KMS-11 (cell line): ENCODE measurements around the gene EPS8L1.

Experiments
- H2AFZ ChIP-seq: fragments of 200-600 bp; sonication (generic); 2 replicates; pipeline ENCODE4 v1.6.1; 2016; ENCODE audit warnings: antibody characterized with exemption, mixed run types, low read depth
- H3K27ac ChIP-seq: fragments of 200-600 bp; sonication (generic); 2 replicates; pipeline ENCODE4 v1.6.1; 2016; ENCODE audit warnings: mild to moderate bottlenecking, mixed run types
- H3K27me3 ChIP-seq: fragments of 200-600 bp; sonication (generic); 2 replicates; pipeline ENCODE4 v1.6.1; 2017; ENCODE audit warnings: mild to moderate bottlenecking, low read depth, mixed run types, moderate library complexity; ENCODE audit not compliant: insufficient read depth
- H3K36me3 ChIP-seq: fragments of 200-600 bp; sonication (generic); 2 replicates; pipeline ENCODE4 v1.6.1; 2017; ENCODE audit warnings: mild to moderate bottlenecking, mixed run types; ENCODE audit not compliant: insufficient read depth
- H3K4me1 ChIP-seq: fragments of 200-600 bp; sonication (generic); 2 replicates; pipeline ENCODE4 v1.6.1; 2016; ENCODE audit warnings: mild to moderate bottlenecking, low read depth, mixed run types; ENCODE audit not compliant: poor library complexity, severe bottlenecking
- H3K4me2 ChIP-seq: fragments of 200-600 bp; sonication (generic); 2 replicates; pipeline ENCODE4 v1.7.0; 2016; ENCODE audit warnings: mild to moderate bottlenecking, mixed run types
- H3K4me3 ChIP-seq: fragments of 200-600 bp; sonication (generic); IDR thresholded peaks from 2 replicates; pipeline ENCODE4 v1.6.1; 2017; ENCODE audit warnings: low read depth, low read length, mixed read lengths; ENCODE audit not compliant: insufficient read depth
- H3K79me2 ChIP-seq: fragments of 200-600 bp; sonication (generic); 2 replicates; pipeline ENCODE4 v1.6.1; 2016; ENCODE audit warnings: low read depth, mixed run types; ENCODE audit not compliant: insufficient read depth
- H3K9ac ChIP-seq: fragments of 200-600 bp; sonication (generic); 2 replicates; pipeline ENCODE4 v1.6.1; 2016; ENCODE audit warnings: mild to moderate bottlenecking, mixed run types
- H4K20me1 ChIP-seq: fragments of 200-600 bp; sonication (generic); 2 replicates; pipeline ENCODE4 v1.6.1; 2016; ENCODE audit warnings: mild to moderate bottlenecking, mixed run types; ENCODE audit not compliant: insufficient read depth
- TF ChIP-seq, protein P1 (sequence below): fragments of 200-600 bp; sonication (generic); conservative IDR thresholded peaks from 2 replicates; pipeline ENCODE4 v1.6.1; 2017; ENCODE audit warnings: low read depth, mild to moderate bottlenecking, antibody characterized with exemption, low read length, moderate library complexity, mixed read lengths

EPS8L1 gene

DNA sequence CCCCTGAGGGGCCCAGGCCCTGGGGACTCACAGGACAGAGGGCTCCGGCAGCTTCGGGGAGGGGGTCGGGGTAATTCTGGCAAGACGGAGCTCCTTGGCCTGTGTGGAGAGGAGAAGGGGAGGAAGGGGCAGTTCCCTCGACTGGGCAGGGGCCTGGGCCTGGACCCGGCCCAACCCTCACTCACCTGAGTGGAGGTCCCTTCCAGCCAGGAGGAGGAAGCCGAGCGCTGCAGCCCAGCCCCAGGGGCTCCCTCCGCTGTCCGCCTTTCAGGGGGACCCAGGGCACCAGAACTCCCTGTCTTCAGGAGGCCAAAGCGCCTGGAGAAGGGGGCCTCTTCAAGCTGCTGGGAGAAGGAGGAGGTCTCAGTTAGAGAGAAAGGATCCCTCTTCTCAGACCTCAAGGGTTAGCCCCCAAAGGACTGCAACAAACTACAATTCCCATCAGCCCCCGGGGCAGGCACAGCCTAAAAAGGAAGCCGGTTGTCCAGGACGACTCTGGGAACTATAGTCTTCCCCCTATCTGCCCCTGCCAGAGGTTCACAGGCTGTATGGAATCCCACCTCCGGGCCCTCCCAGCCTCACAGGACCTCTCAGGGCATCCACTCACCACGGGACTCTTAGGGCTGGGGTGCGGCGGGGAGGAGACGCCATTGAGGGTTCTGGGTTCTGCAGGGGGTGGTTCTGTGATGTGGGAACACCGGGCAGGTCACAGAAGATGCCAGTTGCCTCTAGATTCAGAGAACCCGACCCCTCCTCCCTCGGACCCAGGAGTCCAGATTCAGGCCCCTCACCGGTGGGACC is 19.8 kb downstream of the EPS8L1 start:
- Histone ChIP-seq H3K4me2 (no peak overlapping the region), H3K9ac (no peak overlapping the region), H3K27me3 (no peaks in the 10 kb centered on the region), H3K36me3 (no peaks in the 10 kb centered on the region), H2AFZ (no peak overlapping the region), H3K4me3 (no peak overlapping the region), H3K4me1 (no peaks in the 10 kb centered on the region), H4K20me1 (no peaks in the 10 kb centered on the region), H3K27ac (no peak overlapping the region), H3K79me2 (no peaks in the 10 kb centered on the region)
- TF ChIP-seq, protein P1, sequence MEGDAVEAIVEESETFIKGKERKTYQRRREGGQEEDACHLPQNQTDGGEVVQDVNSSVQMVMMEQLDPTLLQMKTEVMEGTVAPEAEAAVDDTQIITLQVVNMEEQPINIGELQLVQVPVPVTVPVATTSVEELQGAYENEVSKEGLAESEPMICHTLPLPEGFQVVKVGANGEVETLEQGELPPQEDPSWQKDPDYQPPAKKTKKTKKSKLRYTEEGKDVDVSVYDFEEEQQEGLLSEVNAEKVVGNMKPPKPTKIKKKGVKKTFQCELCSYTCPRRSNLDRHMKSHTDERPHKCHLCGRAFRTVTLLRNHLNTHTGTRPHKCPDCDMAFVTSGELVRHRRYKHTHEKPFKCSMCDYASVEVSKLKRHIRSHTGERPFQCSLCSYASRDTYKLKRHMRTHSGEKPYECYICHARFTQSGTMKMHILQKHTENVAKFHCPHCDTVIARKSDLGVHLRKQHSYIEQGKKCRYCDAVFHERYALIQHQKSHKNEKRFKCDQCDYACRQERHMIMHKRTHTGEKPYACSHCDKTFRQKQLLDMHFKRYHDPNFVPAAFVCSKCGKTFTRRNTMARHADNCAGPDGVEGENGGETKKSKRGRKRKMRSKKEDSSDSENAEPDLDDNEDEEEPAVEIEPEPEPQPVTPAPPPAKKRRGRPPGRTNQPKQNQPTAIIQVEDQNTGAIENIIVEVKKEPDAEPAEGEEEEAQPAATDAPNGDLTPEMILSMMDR, result no peak

DNA sequence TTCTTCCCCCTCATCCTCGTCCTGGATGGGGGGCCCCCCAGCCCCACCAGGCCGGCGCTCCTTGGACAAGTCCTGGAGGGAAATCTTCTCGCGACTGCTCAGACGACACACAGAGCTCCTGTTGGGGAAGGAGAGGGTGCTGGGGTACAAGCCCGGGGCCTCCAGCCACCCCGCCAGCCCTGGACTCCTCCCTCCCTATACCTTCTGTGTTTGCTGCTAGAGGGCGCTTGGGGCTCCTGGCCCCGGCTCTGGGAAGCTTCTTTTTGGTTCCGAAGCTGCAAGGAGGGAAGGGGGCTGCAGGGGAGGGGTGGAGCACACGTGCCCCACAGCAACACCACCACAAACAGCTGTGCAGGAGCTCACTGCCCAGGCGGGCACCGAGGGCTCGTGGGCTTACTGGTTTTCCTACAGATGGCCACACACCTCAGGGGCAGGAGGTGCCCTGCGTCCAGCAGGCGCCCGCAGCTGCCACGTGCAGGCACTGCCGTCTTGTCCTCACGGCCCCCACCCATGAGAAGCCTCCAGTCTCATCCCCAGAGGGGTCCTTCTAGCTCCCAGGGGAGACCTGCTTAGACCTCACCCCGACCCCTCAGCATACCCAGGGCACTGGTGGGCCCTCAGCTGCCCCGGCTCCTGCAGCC is 20.5 kb downstream of the EPS8L1 start:
- no peak overlapping the region for H3K27ac ChIP-seq
- no peaks in the 10 kb centered on the region for H3K27me3 ChIP-seq
- H3K36me3 ChIP-seq, result no peaks in the 10 kb centered on the region
- no peak overlapping the region for H3K9ac ChIP-seq
- TF ChIP-seq, protein P1, result no peak
- no peak overlapping the region for H2AFZ ChIP-seq
- no peaks in the 10 kb centered on the region for H4K20me1 ChIP-seq
- no peak overlapping the region for H3K4me2 ChIP-seq
- H3K4me1 ChIP-seq, result no peaks in the 10 kb centered on the region
- no peaks in the 10 kb centered on the region for H3K79me2 ChIP-seq
- no peak overlapping the region for H3K4me3 ChIP-seq

DNA sequence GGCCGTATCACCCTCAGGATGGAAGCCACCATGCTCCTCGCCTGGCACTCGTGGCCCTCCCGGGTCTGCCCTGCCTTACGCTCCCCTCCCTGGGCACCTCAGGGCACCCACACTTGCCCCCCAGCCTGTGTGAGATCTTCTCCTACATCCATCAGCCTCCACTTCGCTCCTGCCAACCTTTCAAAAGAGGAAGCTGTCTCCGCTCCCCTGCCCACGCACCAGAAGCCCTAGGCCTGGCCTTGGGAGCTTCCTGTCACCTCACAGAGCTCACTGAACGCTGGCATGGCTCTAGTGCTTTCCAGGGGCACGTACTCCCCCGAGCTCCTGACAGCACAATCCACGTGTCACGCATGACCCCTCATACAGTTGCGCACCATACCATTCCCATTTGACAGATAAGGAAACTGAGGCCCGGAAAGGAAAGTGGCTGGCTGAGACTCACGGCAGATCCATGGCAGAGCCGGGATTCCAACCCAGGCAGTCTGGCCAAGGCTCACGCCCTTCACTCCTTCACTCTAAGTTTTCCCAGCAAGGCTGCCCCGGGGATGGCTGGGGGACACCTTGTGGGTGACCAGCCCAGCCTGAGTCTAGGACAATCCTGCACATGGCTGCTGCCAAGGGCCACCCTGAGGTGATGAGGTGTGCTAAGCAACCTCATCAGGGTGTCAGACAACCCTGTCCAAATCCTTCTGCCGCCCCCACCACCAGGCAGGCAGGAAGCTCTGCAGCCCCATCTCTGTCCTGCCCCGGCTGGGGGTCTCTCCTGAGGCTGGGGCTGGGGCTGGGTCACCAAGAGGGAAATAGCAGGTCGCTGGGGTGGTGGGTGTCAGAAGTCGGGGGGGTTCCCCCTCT is 22.4 kb downstream of the EPS8L1 start:
- Histone ChIP-seq H4K20me1 (no peaks in the 10 kb centered on the region), H3K4me3 (no peak overlapping the region), H3K36me3 (no peaks in the 10 kb centered on the region), H3K27me3 (no peaks in the 10 kb centered on the region), H3K4me2 (no peak overlapping the region), H3K4me1 (no peaks in the 10 kb centered on the region), H3K9ac (no peak overlapping the region), H3K79me2 (no peaks in the 10 kb centered on the region), H3K27ac (no peak overlapping the region), H2AFZ (no peak overlapping the region)
- TF ChIP-seq, protein P1, result no peak

DNA sequence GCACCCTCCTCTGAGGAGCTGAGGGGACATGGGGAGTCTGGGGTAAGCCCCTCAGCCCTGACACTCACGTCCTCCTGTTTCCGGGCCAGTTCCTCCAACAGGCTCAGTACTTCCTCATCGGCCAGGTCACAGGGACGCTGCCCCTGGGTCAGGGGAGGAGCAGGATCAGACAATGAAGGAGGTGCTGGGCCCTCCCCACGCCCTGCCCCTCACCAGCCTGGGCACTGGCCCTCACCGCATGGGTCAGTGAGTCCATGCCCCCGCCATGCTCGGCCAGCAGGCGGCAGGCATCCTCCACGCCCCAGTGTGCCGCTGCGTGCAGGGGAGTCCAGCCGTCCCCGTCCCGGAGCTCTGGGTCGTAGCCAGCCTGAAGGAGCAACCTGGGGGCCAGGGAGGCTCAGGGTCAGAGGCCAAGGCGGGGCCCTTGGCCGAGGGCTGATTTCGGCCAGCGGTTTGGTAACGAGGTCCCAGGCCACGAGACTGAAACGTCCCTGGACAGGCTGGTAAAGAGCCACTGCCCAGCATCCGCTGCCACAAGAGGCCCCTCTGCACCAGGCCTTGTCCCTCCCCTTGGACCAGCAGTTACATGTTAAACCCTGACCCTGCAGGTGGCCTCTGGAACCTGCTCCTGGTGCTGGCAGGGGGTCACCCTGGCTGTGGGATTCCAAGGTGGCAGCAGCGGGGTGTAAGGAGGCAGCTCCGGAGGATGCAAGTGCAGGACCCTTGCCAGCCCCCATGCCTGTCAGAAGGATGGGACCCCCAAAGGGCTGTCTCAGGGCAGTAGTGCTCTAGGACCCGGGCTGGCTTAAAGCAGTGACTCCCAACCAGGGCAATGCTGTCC is 23.3 kb downstream of the EPS8L1 start:
- no peak overlapping the region for H2AFZ ChIP-seq
- no peaks in the 10 kb centered on the region for H3K36me3 ChIP-seq
- no peak overlapping the region for H3K4me2 ChIP-seq
- no peaks in the 10 kb centered on the region for H3K27me3 ChIP-seq
- no peak overlapping the region for H3K4me3 ChIP-seq
- no peaks in the 10 kb centered on the region for H4K20me1 ChIP-seq
- no peaks in the 10 kb centered on the region for H3K4me1 ChIP-seq
- TF ChIP-seq, protein P1, result no peak
- H3K79me2 ChIP-seq, result no peaks in the 10 kb centered on the region
- no peak overlapping the region for H3K27ac ChIP-seq
- no peak overlapping the region for H3K9ac ChIP-seq
